Trophoblast cell (in vitro differentiated cells and primary cell): ENCODE data around the gene PSMD2.
A peak's percentile ranks its signal among the peaks of the same experiment; 100 is the strongest.

ENCODE experiments used
- DNase-seq, 2 donors: peaks; one replicate each; pipeline ENCODE4 v3.0.0-alpha.2; 2016
- H2AFZ ChIP-seq: 2 replicates; pipeline ENCODE4 v1.6.1; 2013; ENCODE audit warnings: low read length, moderate library complexity, mild to moderate bottlenecking; ENCODE audit not compliant: insufficient read depth, poor library complexity
- H2AK5ac ChIP-seq: 2 replicates; pipeline ENCODE4 v1.6.1; 2013; ENCODE audit warnings: mild to moderate bottlenecking, low read length
- H2BK120ac ChIP-seq: 2 replicates; pipeline ENCODE4 v1.6.1; 2013; ENCODE audit warnings: low read length, mild to moderate bottlenecking, moderate library complexity; ENCODE audit not compliant: insufficient read depth, poor library complexity
- H2BK12ac ChIP-seq: 2 replicates; pipeline ENCODE4 v1.6.1; 2013; ENCODE audit warnings: mild to moderate bottlenecking, low read length, moderate library complexity
- H2BK5ac ChIP-seq: 2 replicates; pipeline ENCODE4 v1.6.1; 2013; ENCODE audit warnings: low read length, low read depth, moderate library complexity, mild to moderate bottlenecking; ENCODE audit not compliant: poor library complexity
- H3K14ac ChIP-seq: 2 replicates; pipeline ENCODE4 v1.6.1; 2013; ENCODE audit warnings: mild to moderate bottlenecking, low read length
- H3K18ac ChIP-seq: 2 replicates; pipeline ENCODE4 v1.6.1; 2013; ENCODE audit warnings: mild to moderate bottlenecking, low read length
- H3K23ac ChIP-seq: 2 replicates; pipeline ENCODE4 v1.6.1; 2013; ENCODE audit warnings: low read length
- H3K27ac ChIP-seq: 2 replicates; pipeline ENCODE4 v1.5.1; 2013; ENCODE audit warnings: low read depth, mild to moderate bottlenecking, inconsistent platforms, low read length, moderate library complexity
- H3K27me3 ChIP-seq: 2 replicates; pipeline ENCODE4 v1.6.1; 2013; ENCODE audit warnings: inconsistent platforms, mild to moderate bottlenecking, low read length, moderate library complexity; ENCODE audit not compliant: insufficient read depth
- H3K36me3 ChIP-seq, 2 experiments: 1 replicate in 1 of 2; 2 replicates in 1 of 2; pipeline ENCODE4 v1.6.1; 2013; ENCODE audit warnings: low read length in 2 of 2, mild to moderate bottlenecking in 2 of 2, moderate library complexity in 1 of 2; ENCODE audit not compliant: insufficient read depth in 2 of 2, control insufficient read depth in 1 of 2
- H3K4ac ChIP-seq: 2 replicates; pipeline ENCODE4 v1.6.1; 2013; ENCODE audit warnings: low read depth, mild to moderate bottlenecking, low read length, moderate library complexity
- H3K4me1 ChIP-seq, 2 experiments: 1 replicate in 1 of 2; 2 replicates in 1 of 2; pipeline ENCODE4 v1.6.1; 2013; ENCODE audit warnings: low read length in 2 of 2, mild to moderate bottlenecking in 2 of 2, moderate library complexity in 1 of 2; ENCODE audit not compliant: insufficient read depth in 2 of 2, control insufficient read depth in 1 of 2
- H3K4me2 ChIP-seq: 2 replicates; pipeline ENCODE4 v1.6.1; 2013; ENCODE audit warnings: inconsistent platforms, mild to moderate bottlenecking, low read length, moderate library complexity
- H3K4me3 ChIP-seq: 2 replicates; pipeline ENCODE4 v1.5.1; 2013; ENCODE audit warnings: mild to moderate bottlenecking, low read depth, low read length, inconsistent platforms
- H3K79me1 ChIP-seq: one replicate; pipeline ENCODE4 v1.6.1; 2013; ENCODE audit warnings: low read length
- H3K79me2 ChIP-seq: 2 replicates; pipeline ENCODE4 v1.6.1; 2013; ENCODE audit warnings: low read length, mild to moderate bottlenecking; ENCODE audit not compliant: control insufficient read depth, insufficient read depth, poor library complexity
- H3K9ac ChIP-seq: 2 replicates; pipeline ENCODE4 v1.6.1; 2013; ENCODE audit warnings: mild to moderate bottlenecking, low read length
- H3K9me3 ChIP-seq: 2 replicates; pipeline ENCODE4 v1.6.1; 2013; ENCODE audit warnings: low read depth, mild to moderate bottlenecking, control low read depth, inconsistent platforms, low read length; ENCODE audit not compliant: insufficient read depth
- H4K12ac ChIP-seq: 2 replicates; pipeline ENCODE4 v1.6.1; 2013; ENCODE audit warnings: low read depth, mild to moderate bottlenecking, low read length, moderate library complexity
- H4K8ac ChIP-seq: 2 replicates; pipeline ENCODE4 v1.6.1; 2013; ENCODE audit warnings: low read depth, mild to moderate bottlenecking, low read length, moderate library complexity
- H4K91ac ChIP-seq: one replicate; pipeline ENCODE4 v1.6.1; 2013; ENCODE audit warnings: low read depth, mild to moderate bottlenecking, low read length, moderate library complexity
- WGBS: extraction: QIAGEN DNeasy Blood & Tissue Kit; methylation state at CpG from one replicate; pipeline ENCODE4 v1.1.7; 2013; ENCODE audit warnings: missing lambda C conversion rate; ENCODE audit not compliant: insufficient read length, insufficient coverage; ENCODE audit errors: extremely low coverage; 5-methylcytosine and 5-hydroxymethylcytosine counted together

Gene PSMD2

DNA sequence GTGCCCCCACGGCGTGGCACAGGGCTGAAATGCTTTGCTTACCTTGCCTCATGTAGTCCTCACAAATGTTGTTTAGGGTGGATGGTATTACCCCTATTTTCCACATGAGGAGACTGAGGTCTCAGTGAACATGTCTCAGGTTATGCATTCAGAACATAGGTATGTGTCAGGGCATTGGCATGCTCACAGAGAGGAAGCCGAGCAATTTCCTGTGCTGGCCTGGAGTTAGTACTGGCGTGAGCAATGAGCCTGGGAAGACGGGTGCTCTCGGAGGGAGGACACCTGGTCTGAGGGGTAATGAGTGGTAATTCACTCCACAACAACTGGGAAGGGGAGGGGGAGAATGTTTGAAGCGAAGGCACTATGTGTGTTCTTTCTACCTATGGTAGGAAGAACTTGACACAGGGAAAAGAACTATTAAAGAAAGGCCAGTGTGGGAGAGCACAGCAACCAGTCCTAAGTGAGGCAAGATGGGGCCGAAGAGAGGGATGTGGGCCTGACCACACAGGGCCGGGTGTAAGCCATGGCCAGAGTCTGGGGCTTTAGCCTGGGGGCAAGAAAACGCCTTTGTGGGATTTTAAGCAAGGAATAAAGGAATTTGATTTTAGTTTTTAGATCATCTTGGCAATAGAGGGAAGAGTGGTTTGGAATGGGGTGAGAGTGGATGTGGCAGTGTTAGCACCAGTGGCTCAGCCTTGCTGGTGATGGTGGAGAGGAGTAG, 33.5 kb downstream of the PSMD2 start:
- Histone ChIP-seq H3K4me3 (no peak overlapping the region), H2BK12ac (no peak overlapping the region), H3K79me1 (peaks cover 20% of the 10 kb centered on the region), H3K9me3 (peaks cover 5% of the 10 kb centered on the region), H3K27ac (peak overlapping the region; percentile 66), H2BK5ac (peak overlapping the region; percentile 49), H3K36me3 (peaks cover 53 to 66% of the 10 kb centered on the region in 2 experiments), H3K4me2 (peak overlapping the region; percentile 25), H3K23ac (no peak overlapping the region), H4K91ac (peak overlapping the region; percentile 50), H3K4me1 (peaks cover 28 to 33% of the 10 kb centered on the region in 2 experiments), H3K14ac (peak overlapping the region; percentile 5), H2AK5ac (no peak overlapping the region), H3K4ac (no peak overlapping the region), H3K27me3 (no peaks in the 10 kb centered on the region), H3K9ac (no peak overlapping the region), H3K18ac (peak overlapping the region; percentile 10), H2AFZ (no peak overlapping the region), H4K12ac (no peak overlapping the region), H2BK120ac (no peak overlapping the region), H3K79me2 (peaks cover 9% of the 10 kb centered on the region), H4K8ac (no peak overlapping the region)
- WGBS: no CpG with 5 or more reads among the region's 10 CpGs
- peak; percentile 80 to 85 for DNase-seq

DNA sequence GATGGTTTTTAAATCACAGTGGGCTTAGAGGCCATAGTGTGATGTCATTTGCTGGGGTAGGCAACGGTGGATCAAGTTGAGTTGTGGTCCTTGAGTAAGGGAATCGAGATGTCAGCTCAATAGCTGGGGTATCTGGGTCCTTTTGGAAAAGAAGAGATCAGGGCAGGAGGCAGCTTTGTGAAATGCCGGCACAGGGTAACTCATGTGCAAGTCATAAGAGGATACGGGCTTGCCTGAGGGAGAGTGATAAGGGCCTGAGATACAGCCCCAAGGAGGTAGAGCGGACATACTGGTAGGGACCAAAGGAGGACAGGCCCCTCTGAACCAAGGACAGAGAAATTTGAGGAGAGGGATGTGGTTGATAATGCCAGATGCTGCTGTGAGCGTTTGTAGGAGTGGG, 34.1 kb downstream of the PSMD2 start:
- peaks cover 5% of the 10 kb centered on the region for H3K9me3 ChIP-seq
- H4K91ac ChIP-seq: peak overlapping the region; percentile 50
- peaks cover 9% of the 10 kb centered on the region for H3K79me2 ChIP-seq
- H3K9ac ChIP-seq: no peak overlapping the region
- H3K18ac ChIP-seq: peak overlapping the region; percentile 10
- peak overlapping the region; percentile 49 for H2BK5ac ChIP-seq
- no peak overlapping the region for H2BK12ac ChIP-seq
- peak overlapping the region; percentile 66 for H3K27ac ChIP-seq
- peaks cover 47 to 59% of the 10 kb centered on the region in 2 experiments for H3K36me3 ChIP-seq
- H2BK120ac ChIP-seq: no peak overlapping the region
- no peak overlapping the region for H2AFZ ChIP-seq
- no peak overlapping the region for H2AK5ac ChIP-seq
- H4K12ac ChIP-seq: no peak overlapping the region
- no peak overlapping the region for H3K14ac ChIP-seq
- no peak overlapping the region for H3K4ac ChIP-seq
- no peaks in the 10 kb centered on the region for H3K27me3 ChIP-seq
- no peak overlapping the region for H4K8ac ChIP-seq
- peak; percentile 91 to 94 for DNase-seq
- peaks cover 28 to 33% of the 10 kb centered on the region in 2 experiments for H3K4me1 ChIP-seq
- no peak overlapping the region for H3K23ac ChIP-seq
- WGBS: no CpG with 5 or more reads among the region's 6 CpGs
- H3K4me3 ChIP-seq: no peak overlapping the region
- no peak overlapping the region for H3K4me2 ChIP-seq
- peaks cover 20% of the 10 kb centered on the region for H3K79me1 ChIP-seq

DNA sequence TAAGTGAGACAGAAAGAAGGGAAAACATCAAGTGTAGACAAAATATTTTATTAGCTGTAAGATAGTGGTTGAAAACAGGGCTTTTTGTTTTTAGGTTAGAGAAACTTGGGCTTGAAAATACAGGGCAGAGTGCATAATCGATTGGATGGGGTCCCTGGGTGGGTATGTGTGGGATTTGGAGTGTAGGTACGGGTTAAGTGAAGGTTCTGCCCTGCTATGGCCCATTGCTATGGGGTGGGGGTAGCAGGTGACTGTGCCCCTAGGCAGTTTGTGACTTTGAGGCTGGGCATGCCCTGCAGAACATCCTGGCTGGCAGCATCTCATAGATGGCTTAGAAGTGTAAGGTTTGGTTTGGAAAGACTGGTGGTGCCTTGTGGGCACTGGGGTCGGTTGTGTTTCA, 34.7 kb downstream of the PSMD2 start:
- H4K12ac ChIP-seq: no peak overlapping the region
- H3K18ac ChIP-seq: peak overlapping the region; percentile 26
- no peak overlapping the region for H3K9ac ChIP-seq
- no peak overlapping the region for H2AFZ ChIP-seq
- peak overlapping the region; percentile 1 for H4K91ac ChIP-seq
- no CpG with 5 or more reads among the region's 3 CpGs for whole genome bisulfite sequencing
- H3K14ac ChIP-seq: peak overlapping the region; percentile 0
- peaks cover 42 to 54% of the 10 kb centered on the region in 2 experiments for H3K36me3 ChIP-seq
- H4K8ac ChIP-seq: no peak overlapping the region
- H2BK120ac ChIP-seq: peak overlapping the region; percentile 0
- peak in 1 of 2 donors; percentile 22 for DNase-seq
- H2BK5ac ChIP-seq: peak overlapping the region; percentile 35
- no peak overlapping the region for H2AK5ac ChIP-seq
- H2BK12ac ChIP-seq: no peak overlapping the region
- H3K79me1 ChIP-seq: peaks cover 20% of the 10 kb centered on the region
- peaks cover 5% of the 10 kb centered on the region for H3K9me3 ChIP-seq
- peaks cover 9% of the 10 kb centered on the region for H3K79me2 ChIP-seq
- H3K4ac ChIP-seq: no peak overlapping the region
- peaks cover 28 to 34% of the 10 kb centered on the region in 2 experiments for H3K4me1 ChIP-seq
- H3K4me2 ChIP-seq: no peak overlapping the region
- peak overlapping the region; percentile 56 for H3K4me3 ChIP-seq
- peak overlapping the region; percentile 65 for H3K27ac ChIP-seq
- no peak overlapping the region for H3K23ac ChIP-seq
- H3K27me3 ChIP-seq: no peaks in the 10 kb centered on the region

DNA sequence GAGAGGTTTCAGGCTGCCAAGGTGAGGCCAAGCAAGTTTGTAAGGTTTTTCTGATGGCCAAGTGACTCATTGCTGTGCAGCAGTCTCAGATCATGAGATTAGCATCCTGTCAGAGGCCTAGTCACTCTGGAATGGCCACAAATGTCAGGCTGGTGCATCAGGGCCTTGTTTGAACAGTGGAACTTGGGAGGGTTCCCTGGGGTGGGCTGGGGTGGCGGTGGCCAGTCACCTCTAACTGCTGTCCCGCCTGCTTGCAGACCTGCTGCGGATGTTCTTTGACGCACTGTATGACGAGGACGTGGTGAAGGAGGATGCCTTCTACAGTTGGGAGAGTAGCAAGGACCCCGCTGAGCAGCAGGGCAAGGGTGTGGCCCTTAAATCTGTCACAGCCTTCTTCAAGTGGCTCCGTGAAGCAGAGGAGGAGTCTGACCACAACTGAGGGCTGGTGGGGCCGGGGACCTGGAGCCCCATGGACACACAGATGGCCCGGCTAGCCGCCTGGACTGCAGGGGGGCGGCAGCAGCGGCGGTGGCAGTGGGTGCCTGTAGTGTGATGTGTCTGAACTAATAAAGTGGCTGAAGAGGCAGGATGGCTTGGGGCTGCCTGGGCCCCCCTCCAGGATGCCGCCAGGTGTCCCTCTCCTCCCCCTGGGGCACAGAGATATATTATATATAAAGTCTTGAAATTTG, 35.6 kb downstream of the PSMD2 start:
- Histone ChIP-seq H3K9ac (no peak overlapping the region), H3K23ac (no peak overlapping the region), H3K4me3 (no peak overlapping the region), H4K91ac (no peak overlapping the region), H3K4me2 (no peak overlapping the region), H2BK12ac (no peak overlapping the region), H3K79me1 (peaks cover 20% of the 10 kb centered on the region), H4K8ac (no peak overlapping the region), H3K4ac (no peak overlapping the region), H2BK120ac (no peak overlapping the region), H3K36me3 (peaks cover 37 to 45% of the 10 kb centered on the region in 2 experiments), H3K27ac (peak overlapping the region; percentile 49), H2AK5ac (no peak overlapping the region), H3K9me3 (peaks cover 5% of the 10 kb centered on the region), H2BK5ac (peak overlapping the region; percentile 4), H3K4me1 (peaks cover 28 to 36% of the 10 kb centered on the region in 2 experiments), H3K79me2 (peaks cover 9% of the 10 kb centered on the region), H3K18ac (no peak overlapping the region), H3K14ac (no peak overlapping the region), H3K27me3 (no peaks in the 10 kb centered on the region), H4K12ac (no peak overlapping the region), H2AFZ (no peak overlapping the region)
- no CpG with 5 or more reads among the region's 15 CpGs for WGBS
- peak; percentile 83 to 90 for DNase-seq
